Panc1 (cell line): ENCODE measurements around the gene MYO3B. TPM values are rescaled to one million over a fixed set of nuclear protein-coding genes. Genes with fewer than 3 reads are reported as not detected.
"Not testable (repeated sequence)": the region's sequence is repeated elsewhere in the genome, so short reads cannot be mapped to it uniquely, and the experiment has no call there.

Experiments
- ATAC-seq: fragments of 200-7000 bp; cut with Tn5 transposase; 2 replicates; pipeline ENCODE4 v1.9.1; 2020; ENCODE audit warnings: mild to moderate bottlenecking, moderate library complexity
- BruUV-seq: library from RNA; stranded (reverse); fragments of 400-500 nt; replicated peaks from 2 replicates; lab custom pipeline; 2021; lab: Mats Ljungman, UMichigan
- CTCF ChIA-PET: fragments of 300-600 bp; sonication (Branson Sonifier 250); formaldehyde crosslinking; loops from one replicate; lab custom pipeline; 2022; ENCODE audit warnings: antibody characterized with exemption; lab: Charles Lee
- POLR2A ChIA-PET: fragments of 300-600 bp; sonication (Branson Sonifier 250); formaldehyde crosslinking; loops from one replicate; lab custom pipeline; 2022; ENCODE audit warnings: antibody characterized with exemption; lab: Charles Lee
- DNase-seq: peaks from one replicate; pipeline ENCODE4 v3.0.0-alpha.2; 2010; ENCODE audit warnings: low read depth, low spot score
- H3K27ac ChIP-seq: 2 replicates; pipeline ENCODE4 v1.5.1; 2011; ENCODE audit warnings: mild to moderate bottlenecking, low read length, inconsistent platforms
- H3K27me3 ChIP-seq: fragments of 200-500 bp; sonication (Bioruptor generic); 2 replicates; pipeline ENCODE4 v1.6.0; 2014; ENCODE audit warnings: low read length, inconsistent platforms; ENCODE audit not compliant: control insufficient read depth, insufficient read depth
- H3K36me3 ChIP-seq: fragments of 200-500 bp; sonication (Bioruptor generic); 2 replicates; pipeline ENCODE4 v1.5.1; 2014; ENCODE audit warnings: inconsistent platforms, mild to moderate bottlenecking, low read length, moderate library complexity; ENCODE audit not compliant: control insufficient read depth, insufficient read depth
- H3K4me1 ChIP-seq: 2 replicates; pipeline ENCODE4 v1.5.1; 2011; ENCODE audit warnings: inconsistent platforms, mild to moderate bottlenecking, low read length, moderate library complexity; ENCODE audit not compliant: control insufficient read depth, insufficient read depth
- H3K4me3 ChIP-seq, 2 experiments: 2 replicates each; pipeline ENCODE4 v1.5.1; 2011 to 2012; ENCODE audit warnings: low read depth in 2 of 2, low read length in 2 of 2, mild to moderate bottlenecking in 2 of 2, inconsistent platforms in 1 of 2, moderate library complexity in 1 of 2
- H3K9me3 ChIP-seq: fragments of 200-500 bp; sonication (Bioruptor generic); 2 replicates; pipeline ENCODE4 v1.5.1; 2014; ENCODE audit warnings: low read depth, mild to moderate bottlenecking, inconsistent platforms, low read length, moderate library complexity; ENCODE audit not compliant: control insufficient read depth, insufficient read depth
- POLR2AphosphoS5 ChIP-seq: IDR thresholded peaks from 2 replicates; pipeline ENCODE4 v1.6.1; 2012; ENCODE audit warnings: mild to moderate bottlenecking, low read depth, low read length, moderate library complexity
- SIN3A ChIP-seq: IDR thresholded peaks from 2 replicates; pipeline ENCODE4 v1.6.1; 2012; ENCODE audit warnings: low read depth, mild to moderate bottlenecking, low read length, moderate library complexity, borderline replicate concordance; ENCODE audit not compliant: insufficient read depth
- TCF7L2 ChIP-seq: IDR thresholded peaks from 2 replicates; pipeline ENCODE4 v1.6.1; 2011; ENCODE audit warnings: mild to moderate bottlenecking, low read depth, low read length, inconsistent platforms
- in situ Hi-C: cut with HindIII; loops from 2 replicates; pipeline ENCODE4 v1.10.0; 2016; ENCODE audit warnings: low sequenced_read_pairs, low pct_unique_long_range_greater_than_20kb
- intact Hi-C: fragments of 100-400 bp; cut with micrococcal nuclease; formaldehyde crosslinking; loops from one replicate; pipeline ENCODE4 v1.10.0; 2022; ENCODE audit not compliant: unreplicated experiment
- total RNA-seq: library from RNA; stranded (reverse); gene quantifications from one replicate; pipeline ENCODE4 v1.2.1, GENCODE V29; 2021; ENCODE audit not compliant: unreplicated experiment
- TF ChIP-seq, protein P1 (sequence below), 2 experiments: IDR thresholded peaks; 2 replicates each; pipeline ENCODE4 v1.6.1; 2011 to 2012; ENCODE audit warnings: low read depth in 2 of 2, control low read depth in 1 of 2, low read length in 1 of 2, mild to moderate bottlenecking in 1 of 2, moderate library complexity in 1 of 2; ENCODE audit not compliant: insufficient read depth in 1 of 2
- TF ChIP-seq, protein P2 (sequence below): fragments of 450-650 bp; IDR thresholded peaks from 2 replicates; pipeline ENCODE4 v1.5.1; 2017; ENCODE audit warnings: mild to moderate bottlenecking

The MYO3B gene
- total RNA-seq, 1 experiment from 2014 or later = 0.05 TPM

DNA sequence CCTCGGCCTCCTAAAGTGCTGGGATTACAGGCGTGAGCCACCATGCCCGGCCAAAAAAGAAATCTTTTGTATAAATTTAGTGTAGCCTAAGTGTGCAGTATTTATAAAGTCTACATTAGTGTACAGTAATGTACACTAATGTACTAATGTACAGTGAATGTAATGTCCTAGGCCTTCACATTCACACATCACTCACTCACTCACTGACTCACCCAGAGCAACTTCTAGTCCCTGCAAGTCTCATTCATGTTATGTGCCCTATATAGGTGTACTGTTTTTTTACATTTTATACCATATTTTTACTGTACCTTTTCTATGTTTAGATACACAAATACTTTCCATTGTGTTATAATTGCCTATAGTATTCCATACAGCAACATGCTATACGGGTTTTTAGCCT, 254.9 kb downstream of the MYO3B start:
- DNase-seq = no peak
- H3K9me3 ChIP-seq = no peaks in the 10 kb centered on the region
- no peaks in the 10 kb centered on the region for H3K4me1 ChIP-seq
- TF ChIP-seq, protein P1, sequence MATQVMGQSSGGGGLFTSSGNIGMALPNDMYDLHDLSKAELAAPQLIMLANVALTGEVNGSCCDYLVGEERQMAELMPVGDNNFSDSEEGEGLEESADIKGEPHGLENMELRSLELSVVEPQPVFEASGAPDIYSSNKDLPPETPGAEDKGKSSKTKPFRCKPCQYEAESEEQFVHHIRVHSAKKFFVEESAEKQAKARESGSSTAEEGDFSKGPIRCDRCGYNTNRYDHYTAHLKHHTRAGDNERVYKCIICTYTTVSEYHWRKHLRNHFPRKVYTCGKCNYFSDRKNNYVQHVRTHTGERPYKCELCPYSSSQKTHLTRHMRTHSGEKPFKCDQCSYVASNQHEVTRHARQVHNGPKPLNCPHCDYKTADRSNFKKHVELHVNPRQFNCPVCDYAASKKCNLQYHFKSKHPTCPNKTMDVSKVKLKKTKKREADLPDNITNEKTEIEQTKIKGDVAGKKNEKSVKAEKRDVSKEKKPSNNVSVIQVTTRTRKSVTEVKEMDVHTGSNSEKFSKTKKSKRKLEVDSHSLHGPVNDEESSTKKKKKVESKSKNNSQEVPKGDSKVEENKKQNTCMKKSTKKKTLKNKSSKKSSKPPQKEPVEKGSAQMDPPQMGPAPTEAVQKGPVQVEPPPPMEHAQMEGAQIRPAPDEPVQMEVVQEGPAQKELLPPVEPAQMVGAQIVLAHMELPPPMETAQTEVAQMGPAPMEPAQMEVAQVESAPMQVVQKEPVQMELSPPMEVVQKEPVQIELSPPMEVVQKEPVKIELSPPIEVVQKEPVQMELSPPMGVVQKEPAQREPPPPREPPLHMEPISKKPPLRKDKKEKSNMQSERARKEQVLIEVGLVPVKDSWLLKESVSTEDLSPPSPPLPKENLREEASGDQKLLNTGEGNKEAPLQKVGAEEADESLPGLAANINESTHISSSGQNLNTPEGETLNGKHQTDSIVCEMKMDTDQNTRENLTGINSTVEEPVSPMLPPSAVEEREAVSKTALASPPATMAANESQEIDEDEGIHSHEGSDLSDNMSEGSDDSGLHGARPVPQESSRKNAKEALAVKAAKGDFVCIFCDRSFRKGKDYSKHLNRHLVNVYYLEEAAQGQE (IDR thresholded peaks at IDR 0.05; ENCODE audit: insufficient read depth in 1 of 2, low read depth in 2 of 2, low read length in 1 of 2) = no peak
- no peak for TF ChIP-seq SIN3A
- TF ChIP-seq, protein P2, sequence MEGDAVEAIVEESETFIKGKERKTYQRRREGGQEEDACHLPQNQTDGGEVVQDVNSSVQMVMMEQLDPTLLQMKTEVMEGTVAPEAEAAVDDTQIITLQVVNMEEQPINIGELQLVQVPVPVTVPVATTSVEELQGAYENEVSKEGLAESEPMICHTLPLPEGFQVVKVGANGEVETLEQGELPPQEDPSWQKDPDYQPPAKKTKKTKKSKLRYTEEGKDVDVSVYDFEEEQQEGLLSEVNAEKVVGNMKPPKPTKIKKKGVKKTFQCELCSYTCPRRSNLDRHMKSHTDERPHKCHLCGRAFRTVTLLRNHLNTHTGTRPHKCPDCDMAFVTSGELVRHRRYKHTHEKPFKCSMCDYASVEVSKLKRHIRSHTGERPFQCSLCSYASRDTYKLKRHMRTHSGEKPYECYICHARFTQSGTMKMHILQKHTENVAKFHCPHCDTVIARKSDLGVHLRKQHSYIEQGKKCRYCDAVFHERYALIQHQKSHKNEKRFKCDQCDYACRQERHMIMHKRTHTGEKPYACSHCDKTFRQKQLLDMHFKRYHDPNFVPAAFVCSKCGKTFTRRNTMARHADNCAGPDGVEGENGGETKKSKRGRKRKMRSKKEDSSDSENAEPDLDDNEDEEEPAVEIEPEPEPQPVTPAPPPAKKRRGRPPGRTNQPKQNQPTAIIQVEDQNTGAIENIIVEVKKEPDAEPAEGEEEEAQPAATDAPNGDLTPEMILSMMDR = no peak
- TF ChIP-seq POLR2AphosphoS5 = no peak
- no peak for TF ChIP-seq TCF7L2
- in situ Hi-C loops (no loop called here), intact Hi-C loops (no loop called here)
- CTCF ChIA-PET = no interaction called here
- H3K36me3 ChIP-seq = no peaks in the 10 kb centered on the region
- H3K27me3 ChIP-seq = no peaks in the 10 kb centered on the region
- H3K27ac ChIP-seq = no peak overlapping the region
- no peak for ATAC-seq
- BruUV-seq = no TSS peak
- POLR2A ChIA-PET = interaction anchor here (0.7 kb wide), 1 partner anchor 168 kb away, joined by 4 read pairs; no protein-coding TSS in a partner anchor
- H3K4me3 ChIP-seq = no peak overlapping the region

DNA sequence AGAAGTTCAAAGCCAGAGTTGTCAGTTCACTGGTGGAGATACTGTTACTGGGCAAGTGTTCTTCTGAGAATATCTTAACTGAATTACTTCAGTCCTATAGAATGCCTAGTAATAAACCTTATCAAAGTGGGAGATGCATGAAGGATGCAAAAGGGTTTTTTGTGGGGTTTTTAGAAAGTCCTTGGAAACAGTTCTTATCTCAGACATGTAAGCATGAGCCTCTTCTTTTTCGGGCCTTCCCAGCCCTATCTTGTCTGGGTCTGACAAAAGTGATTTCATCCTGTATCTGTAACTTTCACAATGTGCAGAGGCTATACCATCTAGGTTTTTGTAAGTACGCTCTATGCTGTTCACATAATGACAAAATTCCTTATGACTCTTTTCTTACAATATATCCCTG, 255.5 kb downstream of the MYO3B start:
- Histone ChIP-seq H3K4me3 (no peak overlapping the region), H3K4me1 (no peaks in the 10 kb centered on the region), H3K9me3 (no peaks in the 10 kb centered on the region), H3K36me3 (no peaks in the 10 kb centered on the region), H3K27me3 (no peaks in the 10 kb centered on the region), H3K27ac (no peak overlapping the region)
- no TSS peak for BruUV-seq
- CTCF ChIA-PET = no interaction called here
- POLR2A ChIA-PET = interaction anchor here (0.7 kb wide), 1 partner anchor 167 kb away, joined by 4 read pairs; no protein-coding TSS in a partner anchor
- intact Hi-C loops (no loop called here), in situ Hi-C loops (no loop called here)
- DNase-seq (no peak), ATAC-seq (no peak)
- TF ChIP-seq, protein P1 (IDR thresholded peaks at IDR 0.05; ENCODE audit: insufficient read depth in 1 of 2, low read depth in 2 of 2, low read length in 1 of 2) = no peak
- TF ChIP-seq, protein P2 = no peak
- TF ChIP-seq POLR2AphosphoS5 (no peak), TCF7L2 (no peak), SIN3A (no peak)

DNA sequence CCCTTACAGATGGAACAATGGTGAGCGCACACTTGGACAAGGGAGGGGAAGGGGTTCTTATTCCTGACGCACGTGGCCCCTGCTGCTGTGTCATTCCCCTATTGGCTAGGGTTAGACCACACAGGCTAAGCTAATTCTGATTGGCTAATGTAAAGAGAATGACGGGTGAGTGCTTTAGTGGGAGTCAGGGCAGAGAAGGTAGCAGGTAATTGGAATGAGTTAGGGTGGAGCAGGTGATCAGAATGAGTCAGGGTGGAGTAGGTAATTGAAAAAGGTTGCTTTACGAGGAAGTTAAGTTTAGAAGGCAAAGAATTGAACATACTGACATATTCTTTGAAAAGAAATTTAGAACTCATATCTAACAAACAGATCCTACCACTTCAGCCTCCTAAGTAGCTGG, 256.4 kb downstream of the MYO3B start:
- H3K9me3 ChIP-seq, intact Hi-C loops, POLR2A ChIA-PET, H3K4me1 ChIP-seq, H3K4me3 ChIP-seq, in situ Hi-C loops, BruUV-seq, H3K27me3 ChIP-seq, H3K27ac ChIP-seq, DNase-seq, ATAC-seq, H3K36me3 ChIP-seq, CTCF ChIA-PET: not testable (repeated sequence)
